TTC549 (cell line): Measurements from ENCODE around the gene TMEM106A.
"Not testable (repeated sequence)": the region's sequence is repeated elsewhere in the genome, so short reads cannot be mapped to it uniquely, and the experiment has no call there.

Experiments
- FAIRE-seq: peaks from 2 replicates; lab custom pipeline; 2012; peaks lifted over from hg19 to GRCh38; lab: Jason Lieb, UNC

TMEM106A gene

DNA sequence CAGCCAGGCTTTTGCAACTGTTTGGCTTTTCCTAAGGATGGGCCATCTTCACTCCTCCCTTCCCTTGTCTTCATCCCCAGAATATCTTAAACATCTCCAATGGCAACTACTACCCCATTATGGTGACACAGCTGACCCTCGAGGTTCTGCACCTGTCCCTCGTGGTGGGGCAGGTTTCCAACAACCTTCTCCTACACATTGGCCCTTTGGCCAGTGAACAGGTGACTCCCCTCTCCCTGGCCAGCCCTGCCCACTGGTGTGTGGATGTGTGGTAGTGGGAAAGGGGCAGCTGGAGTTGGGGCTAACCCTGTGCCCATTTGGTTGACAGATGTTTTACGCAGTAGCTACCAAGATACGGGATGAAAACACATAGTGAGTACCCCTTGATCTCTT, 4.7 kb downstream of the TMEM106A start:
- no peak for FAIRE-seq

- no peak for FAIRE-seq
Measured at GRCh38 chr17:43216762-43217613, 5.3 kb downstream of the TMEM106A start.

- FAIRE-seq: no peak
Measured at GRCh38 chr17:43217614-43218087, 6.0 kb downstream of the TMEM106A start.

DNA sequence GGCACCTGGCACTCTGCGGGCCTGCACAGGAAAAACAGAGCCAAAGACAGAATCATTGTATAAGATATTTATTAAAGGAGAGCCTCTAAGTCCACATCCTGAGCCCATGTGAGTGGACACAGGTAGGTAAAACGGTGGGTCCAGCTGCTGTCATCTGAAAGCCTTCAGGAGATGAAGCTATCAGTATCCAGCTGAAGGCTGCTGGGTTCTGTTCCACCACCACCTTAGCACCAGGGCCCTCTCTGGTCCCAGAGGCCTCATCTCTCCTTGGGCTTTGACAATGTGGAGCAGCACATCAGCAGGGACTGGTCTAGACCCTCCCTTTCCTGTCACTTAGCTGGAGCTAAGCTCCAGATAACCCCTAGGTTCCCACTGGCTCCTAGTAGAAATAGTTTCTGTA, 7.3 kb downstream of the TMEM106A start:
- FAIRE-seq: no peak

GRCh38 chr17:43219746-43220380, 8.2 kb downstream of the TMEM106A start:
- FAIRE-seq: no peak

- FAIRE-seq: no peak
Measured at GRCh38 chr17:43220511-43221125, 8.9 kb downstream of the TMEM106A start.

DNA sequence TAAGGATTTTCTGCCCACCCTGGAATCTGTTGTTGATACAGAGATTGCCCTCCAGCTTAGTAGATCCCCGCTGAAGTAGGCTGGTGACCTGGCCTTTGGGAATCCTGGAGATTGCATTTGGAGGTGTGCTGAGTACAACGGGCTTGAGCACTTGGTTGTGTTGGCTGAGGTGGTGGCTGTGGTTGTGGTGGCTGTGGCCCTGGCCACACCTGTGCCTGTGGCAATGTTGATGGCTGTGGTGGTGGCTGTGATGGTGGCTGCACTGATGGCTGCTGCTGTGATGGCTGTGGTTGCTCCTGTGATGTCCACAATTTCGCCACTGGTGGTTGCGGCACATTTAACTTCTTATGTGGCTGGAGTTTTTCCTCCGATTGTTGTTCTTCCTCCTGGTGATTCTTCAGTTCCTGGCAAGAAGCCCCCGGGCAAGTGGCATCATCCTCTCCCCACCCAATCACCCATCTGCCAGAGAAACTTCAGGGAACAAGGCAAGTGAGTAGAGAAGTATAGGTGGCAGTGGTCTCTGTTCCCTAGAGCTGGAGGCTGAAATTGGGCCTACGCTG, 12.6 kb downstream of the TMEM106A start:
- FAIRE-seq: no peak

GRCh38 chr17:43226393-43226792, 14.7 kb downstream of the TMEM106A start:
- no peak for FAIRE-seq

GRCh38 chr17:43228020-43228782, 16.5 kb downstream of the TMEM106A start, which contains the start of gene CCDC200:
Gene CCDC200 (minus strand): TSS chr17:43228623. CDS start chr17:43228554, 69 bp downstream.
- not testable (repeated sequence) for FAIRE-seq

- FAIRE-seq: not testable (repeated sequence)
Measured at GRCh38 chr17:43231205-43232020, 19.7 kb downstream of the TMEM106A start.

GRCh38 chr17:43232021-43232699, 20.5 kb downstream of the TMEM106A start:
- not testable (repeated sequence) for FAIRE-seq

DNA sequence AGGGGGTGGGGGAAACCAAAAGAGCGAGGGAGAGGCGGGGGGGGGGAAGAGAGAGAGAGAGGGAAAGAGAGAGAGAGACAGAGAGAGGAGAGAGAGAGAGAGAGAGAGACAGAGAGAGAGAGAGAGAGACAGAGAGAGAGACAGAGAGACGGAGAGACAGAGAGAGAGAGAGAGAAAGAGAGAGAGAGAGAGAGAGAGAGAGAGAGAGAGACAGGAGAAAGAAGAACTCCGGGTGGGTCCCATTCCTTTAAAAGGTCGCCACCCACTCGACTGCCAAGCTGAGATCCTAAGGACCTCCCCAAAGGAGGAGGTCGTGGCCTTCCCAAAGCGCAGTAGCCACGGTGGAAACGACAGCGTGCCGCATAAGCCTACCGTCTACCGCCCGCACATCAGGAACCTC, 21.6 kb downstream of the TMEM106A start:
- not testable (repeated sequence) for FAIRE-seq

- FAIRE-seq: not testable (repeated sequence)
Measured at GRCh38 chr17:43233877-43234276, 22.2 kb downstream of the TMEM106A start, which contains the start of gene RNU2-1. Gene RNU2-1 (minus strand): TSS chr17:43233977.

DNA sequence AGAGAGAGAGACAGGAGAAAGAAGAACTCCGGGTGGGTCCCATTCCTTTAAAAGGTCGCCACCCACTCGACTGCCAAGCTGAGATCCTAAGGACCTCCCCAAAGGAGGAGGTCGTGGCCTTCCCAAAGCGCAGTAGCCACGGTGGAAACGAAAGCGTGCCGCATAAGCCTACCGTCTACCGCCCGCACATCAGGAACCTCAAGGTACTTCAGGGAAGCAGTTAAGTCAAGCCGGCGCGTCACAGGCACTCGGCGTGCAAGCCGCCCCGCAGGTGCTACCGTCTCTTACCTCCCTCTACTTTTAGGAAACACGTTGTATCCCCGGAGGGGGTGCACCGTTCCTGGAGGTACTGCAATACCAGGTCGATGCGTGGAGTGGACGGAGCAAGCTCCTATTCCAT, 27.9 kb downstream of the TMEM106A start:
- FAIRE-seq: not testable (repeated sequence)

GRCh38 chr17:43240596-43241352, 29.1 kb downstream of the TMEM106A start:
- not testable (repeated sequence) for FAIRE-seq

- not testable (repeated sequence) for FAIRE-seq
Measured at GRCh38 chr17:43246456-43246855, 34.8 kb downstream of the TMEM106A start.
